ENCODE data around the gene TGIF2. TPM values are rescaled to one million over a fixed set of nuclear protein-coding genes. Genes with fewer than 3 reads are reported as not detected.

Gene TGIF2
- polyA plus RNA-seq, 1 donor (not counting 4 experiments of a cell fraction or from before 2014, with no cell fraction given): 6.7 TPM

DNA sequence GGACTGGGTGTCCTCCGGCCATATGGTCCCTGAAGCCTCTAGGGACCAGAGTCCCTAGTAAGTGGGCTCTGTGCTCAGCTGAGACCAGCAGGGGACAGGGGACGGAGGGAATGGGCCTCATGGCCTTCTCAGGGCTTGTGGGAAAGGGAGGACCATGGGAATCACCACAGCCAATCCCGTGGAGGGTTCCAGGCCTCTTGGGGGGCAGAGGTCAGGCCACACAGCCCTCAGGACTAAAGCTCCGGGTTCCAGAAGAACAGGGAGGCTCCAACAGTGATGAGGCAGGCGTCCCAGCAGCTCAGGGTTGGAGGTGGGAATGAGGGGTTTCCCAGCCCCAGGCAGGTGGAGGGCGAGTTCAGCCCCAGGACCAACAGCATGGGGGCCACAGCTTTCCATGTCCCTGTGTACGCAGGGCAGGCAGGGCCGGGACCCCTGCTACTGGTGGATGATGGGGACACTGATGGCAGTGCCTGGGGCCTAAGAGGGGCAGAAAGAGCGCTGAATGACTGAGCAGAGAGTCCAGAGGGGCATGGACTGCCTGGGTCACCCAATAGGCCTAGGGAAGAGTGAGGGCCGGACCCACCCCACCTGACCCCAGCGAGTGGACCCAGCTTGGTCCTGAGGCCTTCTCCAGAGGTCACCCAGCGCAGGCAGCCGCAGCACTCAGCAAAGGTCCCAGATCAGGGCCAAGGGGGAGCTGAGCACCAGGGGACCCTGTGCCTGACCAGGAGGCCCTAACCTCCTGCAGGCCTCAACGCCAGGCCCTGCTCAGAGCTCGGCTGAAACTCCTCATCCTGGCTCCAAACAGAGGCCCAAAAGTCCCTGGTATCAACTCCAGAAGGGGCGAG, 23.2 kb upstream of the TGIF2 start:
- Histone ChIP-seq H3K9ac (ENCODE audit: control insufficient read depth, extremely low read depth, insufficient read depth, low read length) (no peak overlapping the region), H3K4me2 (ENCODE audit: control insufficient read depth, extremely low read depth, insufficient read depth, low read depth, low read length) (no peak overlapping the region), H3K27me3 (ENCODE audit: control insufficient read depth, extremely low read depth, insufficient read depth, low read length) (no peaks in the 10 kb centered on the region), H3K27ac (ENCODE audit: control insufficient read depth, insufficient read depth, low read length) (no peak overlapping the region), H4K20me1 (ENCODE audit: control insufficient read depth, extremely low read depth, insufficient read depth, low read length) (no peaks in the 10 kb centered on the region), H3K9me1 (ENCODE audit: control insufficient read depth, extremely low read depth, insufficient read depth, low read length) (no peaks in the 10 kb centered on the region), H3K4me3 (ENCODE audit: control insufficient read depth in 2 of 3, extremely low read depth in 1 of 3, insufficient read depth in 2 of 3, low read depth in 1 of 3, low read length in 3 of 3) (no peak overlapping the region), H3K36me3 (ENCODE audit: control insufficient read depth in 2 of 2, extremely low read depth in 1 of 2, insufficient read depth in 2 of 2, low read length in 2 of 2) (no peaks in the 10 kb centered on the region), H3K9me3 (ENCODE audit: control insufficient read depth, low read depth, low read length) (no peaks in the 10 kb centered on the region), H2AFZ (ENCODE audit: control insufficient read depth, low read length) (no peak overlapping the region), H3K4me1 (ENCODE audit: control insufficient read depth, extremely low read depth, insufficient read depth, low read length) (peaks cover 5% of the 10 kb centered on the region), H3K79me2 (ENCODE audit: control insufficient read depth, insufficient read depth, low read length) (no peaks in the 10 kb centered on the region)
- FAIRE-seq: no peak
- TF ChIP-seq EZH2 (IDR thresholded peaks at IDR 0.05; ENCODE audit: low read length): no peak
- TF ChIP-seq, protein P1, sequence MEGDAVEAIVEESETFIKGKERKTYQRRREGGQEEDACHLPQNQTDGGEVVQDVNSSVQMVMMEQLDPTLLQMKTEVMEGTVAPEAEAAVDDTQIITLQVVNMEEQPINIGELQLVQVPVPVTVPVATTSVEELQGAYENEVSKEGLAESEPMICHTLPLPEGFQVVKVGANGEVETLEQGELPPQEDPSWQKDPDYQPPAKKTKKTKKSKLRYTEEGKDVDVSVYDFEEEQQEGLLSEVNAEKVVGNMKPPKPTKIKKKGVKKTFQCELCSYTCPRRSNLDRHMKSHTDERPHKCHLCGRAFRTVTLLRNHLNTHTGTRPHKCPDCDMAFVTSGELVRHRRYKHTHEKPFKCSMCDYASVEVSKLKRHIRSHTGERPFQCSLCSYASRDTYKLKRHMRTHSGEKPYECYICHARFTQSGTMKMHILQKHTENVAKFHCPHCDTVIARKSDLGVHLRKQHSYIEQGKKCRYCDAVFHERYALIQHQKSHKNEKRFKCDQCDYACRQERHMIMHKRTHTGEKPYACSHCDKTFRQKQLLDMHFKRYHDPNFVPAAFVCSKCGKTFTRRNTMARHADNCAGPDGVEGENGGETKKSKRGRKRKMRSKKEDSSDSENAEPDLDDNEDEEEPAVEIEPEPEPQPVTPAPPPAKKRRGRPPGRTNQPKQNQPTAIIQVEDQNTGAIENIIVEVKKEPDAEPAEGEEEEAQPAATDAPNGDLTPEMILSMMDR (optimal IDR thresholded peaks at IDR 0.05 in 1 of 3, IDR thresholded peaks at IDR 0.05 in 1 of 3, conservative IDR thresholded peaks at IDR 0.05 in 1 of 3; ENCODE audit: extremely low read depth in 1 of 3, insufficient read depth in 2 of 3, low read length in 3 of 3): no peak
- dilution Hi-C loops (cut with MboI; ENCODE audit: extremely low pct_ligation_motif_present, low sequenced_read_pairs): no loop called here
- DNase-seq (ENCODE audit: low read depth, low spot score): no peak

DNA sequence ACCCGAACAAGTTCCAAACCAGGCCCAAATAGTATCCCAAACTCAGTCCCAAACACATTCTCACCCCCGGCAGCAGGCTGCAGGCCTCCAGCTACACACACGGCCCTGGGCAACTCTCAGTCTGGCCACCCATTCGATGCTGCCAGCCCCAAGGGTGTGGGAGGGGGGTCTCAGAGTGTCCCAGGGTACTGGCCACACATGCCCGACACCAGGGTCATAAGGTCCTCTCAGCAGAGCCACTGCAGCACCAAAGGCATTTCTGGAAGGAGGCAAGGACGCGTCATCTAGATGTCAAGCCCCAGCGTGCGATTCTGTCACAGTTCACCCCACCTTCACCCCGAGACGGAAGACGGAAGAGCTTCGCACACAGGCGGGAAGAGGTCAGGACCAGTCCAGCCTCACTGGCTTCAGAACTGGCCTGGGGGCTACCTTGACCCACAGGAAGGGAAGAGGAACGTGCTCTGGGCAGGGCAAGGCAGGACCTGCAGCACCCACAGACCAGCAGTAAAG, 22.6 kb upstream of the TGIF2 start:
- no peak for DNase-seq (ENCODE audit: low read depth, low spot score)
- no peak for FAIRE-seq
- dilution Hi-C loops (cut with MboI; ENCODE audit: extremely low pct_ligation_motif_present, low sequenced_read_pairs): no loop called here

More for the DNA sequence above, 22.6 kb upstream of the TGIF2 start:
- no peaks in the 10 kb centered on the region for H3K79me2 ChIP-seq (ENCODE audit: control insufficient read depth, insufficient read depth, low read length)
- H3K36me3 ChIP-seq (ENCODE audit: control insufficient read depth in 2 of 2, extremely low read depth in 1 of 2, insufficient read depth in 2 of 2, low read length in 2 of 2): no peaks in the 10 kb centered on the region
- no peak overlapping the region for H3K4me2 ChIP-seq (ENCODE audit: control insufficient read depth, extremely low read depth, insufficient read depth, low read depth, low read length)
- peaks cover 5% of the 10 kb centered on the region for H3K4me1 ChIP-seq (ENCODE audit: control insufficient read depth, extremely low read depth, insufficient read depth, low read length)
- no peaks in the 10 kb centered on the region for H3K27me3 ChIP-seq (ENCODE audit: control insufficient read depth, extremely low read depth, insufficient read depth, low read length)
- H3K9me1 ChIP-seq (ENCODE audit: control insufficient read depth, extremely low read depth, insufficient read depth, low read length): no peaks in the 10 kb centered on the region
- H3K27ac ChIP-seq (ENCODE audit: control insufficient read depth, insufficient read depth, low read length): no peak overlapping the region
- no peaks in the 10 kb centered on the region for H4K20me1 ChIP-seq (ENCODE audit: control insufficient read depth, extremely low read depth, insufficient read depth, low read length)
- no peak overlapping the region for H3K9ac ChIP-seq (ENCODE audit: control insufficient read depth, extremely low read depth, insufficient read depth, low read length)
- no peak overlapping the region for H2AFZ ChIP-seq (ENCODE audit: control insufficient read depth, low read length)
- no peak overlapping the region for H3K4me3 ChIP-seq (ENCODE audit: control insufficient read depth in 2 of 3, extremely low read depth in 1 of 3, insufficient read depth in 2 of 3, low read depth in 1 of 3, low read length in 3 of 3)
- TF ChIP-seq EZH2 (IDR thresholded peaks at IDR 0.05; ENCODE audit: low read length): no peak
- TF ChIP-seq, protein P1 (optimal IDR thresholded peaks at IDR 0.05 in 1 of 3, IDR thresholded peaks at IDR 0.05 in 1 of 3, conservative IDR thresholded peaks at IDR 0.05 in 1 of 3; ENCODE audit: extremely low read depth in 1 of 3, insufficient read depth in 2 of 3, low read length in 3 of 3): no peak
- H3K9me3 ChIP-seq (ENCODE audit: control insufficient read depth, low read depth, low read length): no peaks in the 10 kb centered on the region

All from keratinocyte (primary cell).